PFSK-1 (cell line): Measurements from ENCODE around the gene LINGO3.

ENCODE experiments used
- FOXP2 ChIP-seq: optimal IDR thresholded peaks from 2 replicates; pipeline ENCODE3; 2011; ENCODE audit warnings: borderline replicate concordance, control low read depth, inconsistent platforms; ENCODE audit not compliant: insufficient read depth; ENCODE audit errors: extremely low read length, extremely low read depth
- POLR2AphosphoS5 ChIP-seq: IDR thresholded peaks from 2 replicates; pipeline ENCODE4 v1.6.1; 2012; ENCODE audit warnings: low read depth, mild to moderate bottlenecking, control low read depth, low read length, moderate library complexity
- SIN3A ChIP-seq: IDR thresholded peaks from 2 replicates; pipeline ENCODE4 v1.6.1; 2012; ENCODE audit warnings: mild to moderate bottlenecking, low read length, moderate library complexity, borderline replicate concordance; ENCODE audit not compliant: insufficient read depth
- TAF1 ChIP-seq: IDR thresholded peaks from 2 replicates; pipeline ENCODE4 v1.6.1; 2012; ENCODE audit warnings: low read length, control low read depth, borderline replicate concordance; ENCODE audit not compliant: insufficient read depth
- TF ChIP-seq, protein P1 (sequence below), 2 experiments: IDR thresholded peaks; 2 replicates each; pipeline versions ENCODE4 v1.6.1 to v1.8.0; 2011 to 2012; ENCODE audit warnings: low read depth in 2 of 2, low read length in 2 of 2, control low read depth in 1 of 2, inconsistent platforms in 1 of 2, mild to moderate bottlenecking in 1 of 2, moderate library complexity in 1 of 2; ENCODE audit not compliant: insufficient read depth in 1 of 2

Gene LINGO3

DNA sequence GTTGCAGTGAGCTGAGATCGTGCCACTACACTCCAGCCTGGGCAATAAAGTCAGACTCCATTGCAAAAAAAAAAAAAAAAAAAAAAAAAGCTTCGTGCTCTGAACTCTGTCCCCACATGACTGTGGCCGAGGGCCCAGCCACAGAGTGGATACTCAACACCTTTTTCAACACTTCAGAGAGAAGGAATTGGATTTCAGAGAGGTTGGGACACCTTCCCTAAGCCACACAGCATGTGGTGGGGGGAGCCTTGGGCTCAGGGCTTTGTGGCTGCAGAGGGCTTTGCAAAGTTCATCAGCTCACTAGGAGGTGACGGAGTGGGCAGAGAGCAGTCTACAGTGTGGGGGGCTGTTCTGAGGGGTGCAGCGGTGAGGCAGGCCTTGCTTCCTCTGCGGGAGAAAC lies 11.0 kb upstream of the LINGO3 start:
- TF ChIP-seq, protein P1, sequence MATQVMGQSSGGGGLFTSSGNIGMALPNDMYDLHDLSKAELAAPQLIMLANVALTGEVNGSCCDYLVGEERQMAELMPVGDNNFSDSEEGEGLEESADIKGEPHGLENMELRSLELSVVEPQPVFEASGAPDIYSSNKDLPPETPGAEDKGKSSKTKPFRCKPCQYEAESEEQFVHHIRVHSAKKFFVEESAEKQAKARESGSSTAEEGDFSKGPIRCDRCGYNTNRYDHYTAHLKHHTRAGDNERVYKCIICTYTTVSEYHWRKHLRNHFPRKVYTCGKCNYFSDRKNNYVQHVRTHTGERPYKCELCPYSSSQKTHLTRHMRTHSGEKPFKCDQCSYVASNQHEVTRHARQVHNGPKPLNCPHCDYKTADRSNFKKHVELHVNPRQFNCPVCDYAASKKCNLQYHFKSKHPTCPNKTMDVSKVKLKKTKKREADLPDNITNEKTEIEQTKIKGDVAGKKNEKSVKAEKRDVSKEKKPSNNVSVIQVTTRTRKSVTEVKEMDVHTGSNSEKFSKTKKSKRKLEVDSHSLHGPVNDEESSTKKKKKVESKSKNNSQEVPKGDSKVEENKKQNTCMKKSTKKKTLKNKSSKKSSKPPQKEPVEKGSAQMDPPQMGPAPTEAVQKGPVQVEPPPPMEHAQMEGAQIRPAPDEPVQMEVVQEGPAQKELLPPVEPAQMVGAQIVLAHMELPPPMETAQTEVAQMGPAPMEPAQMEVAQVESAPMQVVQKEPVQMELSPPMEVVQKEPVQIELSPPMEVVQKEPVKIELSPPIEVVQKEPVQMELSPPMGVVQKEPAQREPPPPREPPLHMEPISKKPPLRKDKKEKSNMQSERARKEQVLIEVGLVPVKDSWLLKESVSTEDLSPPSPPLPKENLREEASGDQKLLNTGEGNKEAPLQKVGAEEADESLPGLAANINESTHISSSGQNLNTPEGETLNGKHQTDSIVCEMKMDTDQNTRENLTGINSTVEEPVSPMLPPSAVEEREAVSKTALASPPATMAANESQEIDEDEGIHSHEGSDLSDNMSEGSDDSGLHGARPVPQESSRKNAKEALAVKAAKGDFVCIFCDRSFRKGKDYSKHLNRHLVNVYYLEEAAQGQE (IDR thresholded peaks at IDR 0.05; ENCODE audit: insufficient read depth in 1 of 2, low read depth in 2 of 2, low read length in 2 of 2) = no peak
- no peak for TF ChIP-seq SIN3A
- TF ChIP-seq FOXP2 = no peak
- no peak for TF ChIP-seq TAF1
- TF ChIP-seq POLR2AphosphoS5 = no peak

DNA sequence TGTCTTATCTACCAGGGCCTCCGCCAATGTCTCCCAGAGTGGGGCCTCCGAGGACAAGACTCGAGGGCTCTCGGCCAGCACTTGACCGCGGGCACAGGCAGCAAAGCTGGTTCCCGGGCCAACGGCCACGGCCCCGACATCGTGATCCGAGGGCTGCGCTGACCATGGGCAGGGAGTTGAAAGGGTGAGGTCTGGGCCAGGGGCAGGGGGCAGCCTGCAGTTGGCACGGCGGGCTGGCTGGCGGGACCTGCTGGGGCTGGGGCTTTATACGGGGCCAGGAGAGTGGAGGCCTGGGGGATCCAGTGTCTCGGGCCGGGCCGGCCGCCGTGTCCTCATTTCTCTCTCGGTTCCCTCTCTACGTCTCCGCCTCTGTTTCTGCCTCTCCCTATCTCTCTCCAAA lies 9.8 kb upstream of the LINGO3 start:
- no peak for TF ChIP-seq TAF1
- no peak for TF ChIP-seq SIN3A
- TF ChIP-seq POLR2AphosphoS5 = no peak
- no peak for TF ChIP-seq FOXP2
- TF ChIP-seq, protein P1 (IDR thresholded peaks at IDR 0.05; ENCODE audit: insufficient read depth in 1 of 2, low read depth in 2 of 2, low read length in 2 of 2) = no peak

DNA sequence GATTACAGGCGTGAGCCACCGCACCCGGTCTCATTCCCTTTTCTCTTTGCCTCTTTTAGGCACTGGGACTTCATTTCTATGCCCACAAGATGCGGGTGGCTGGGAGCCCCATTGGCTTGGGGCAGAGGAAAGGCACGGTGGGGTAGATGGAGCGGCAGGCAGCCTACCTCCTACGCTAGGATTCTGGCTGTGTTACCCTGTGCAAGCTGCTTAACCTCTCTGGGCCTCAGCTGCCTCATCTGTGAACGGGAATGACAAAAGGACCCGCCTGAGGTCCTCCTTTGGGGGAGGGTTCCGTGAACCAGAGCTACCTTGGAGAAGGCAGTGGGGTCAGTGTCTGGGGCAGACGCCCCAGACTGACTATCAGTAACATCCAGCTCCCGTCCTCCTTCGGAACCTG lies 9.3 kb upstream of the LINGO3 start:
- no peak for TF ChIP-seq TAF1
- TF ChIP-seq FOXP2 = no peak
- TF ChIP-seq, protein P1 (IDR thresholded peaks at IDR 0.05; ENCODE audit: insufficient read depth in 1 of 2, low read depth in 2 of 2, low read length in 2 of 2) = no peak
- no peak for TF ChIP-seq SIN3A
- no peak for TF ChIP-seq POLR2AphosphoS5

DNA sequence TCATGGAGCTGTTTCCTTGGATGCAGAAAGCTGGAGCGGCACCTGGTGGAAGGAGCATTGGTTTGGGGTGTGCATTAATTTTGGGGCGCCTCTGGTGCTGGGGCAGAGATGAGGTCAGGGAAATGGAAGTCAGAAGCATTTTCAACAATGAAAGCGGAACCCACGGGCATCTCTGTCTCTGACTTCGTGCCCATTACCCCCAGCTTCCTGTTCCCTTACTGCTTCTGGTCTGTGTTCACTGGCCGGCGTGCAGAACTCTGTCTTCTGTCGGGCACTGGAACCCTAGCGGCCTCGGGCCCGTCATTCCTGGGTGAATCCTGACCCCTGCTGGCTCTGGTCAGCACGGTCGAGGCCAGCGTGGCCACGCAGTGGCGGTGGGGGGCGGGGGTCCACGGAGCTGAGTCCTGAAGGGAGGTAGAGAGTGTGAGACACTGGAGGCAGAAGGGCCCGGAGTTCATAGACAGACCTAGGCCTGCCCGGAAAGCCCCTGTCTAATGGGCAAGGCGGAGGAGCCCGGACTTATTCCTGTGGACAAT lies 7.9 kb upstream of the LINGO3 start:
- TF ChIP-seq TAF1 (no peak), FOXP2 (peak; percentile 43), SIN3A (no peak), POLR2AphosphoS5 (no peak)
- TF ChIP-seq, protein P1 (IDR thresholded peaks at IDR 0.05; ENCODE audit: insufficient read depth in 1 of 2, low read depth in 2 of 2, low read length in 2 of 2) = no peak

DNA sequence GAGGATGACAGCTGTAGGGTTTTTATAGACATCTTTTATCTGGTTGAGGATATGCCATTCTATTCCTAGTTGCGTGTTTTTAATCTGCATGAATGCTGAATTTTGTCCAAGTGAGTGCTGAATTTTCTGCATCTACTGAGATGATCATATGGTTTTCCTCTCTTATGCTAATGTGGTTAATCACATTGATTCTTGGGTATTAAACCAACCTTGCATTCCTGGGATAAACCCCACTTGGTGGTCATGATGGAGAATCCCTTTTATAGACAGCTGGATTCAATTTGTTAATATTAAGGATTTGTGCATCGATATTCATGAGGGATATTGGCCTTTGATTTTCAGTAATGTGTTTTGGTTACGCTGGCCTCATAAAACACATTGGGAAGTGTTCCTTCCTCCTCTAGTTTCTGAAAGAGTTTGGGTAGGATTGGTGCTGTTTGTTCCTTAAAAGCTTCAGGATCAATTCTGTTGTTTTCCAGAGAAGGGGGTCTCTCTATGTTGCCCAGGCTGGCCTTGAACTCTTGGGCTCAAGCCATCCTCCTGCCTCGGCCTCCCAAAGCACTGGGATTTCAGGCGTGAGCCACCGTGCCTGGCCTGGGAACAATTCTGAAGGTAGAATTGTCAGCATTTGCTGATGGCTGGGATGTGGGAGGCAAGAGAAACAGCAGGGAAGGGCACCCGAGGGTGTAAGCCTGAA lies 7.3 kb upstream of the LINGO3 start:
- TF ChIP-seq POLR2AphosphoS5 (no peak), SIN3A (no peak), TAF1 (no peak), FOXP2 (no peak)
- TF ChIP-seq, protein P1 (IDR thresholded peaks at IDR 0.05; ENCODE audit: insufficient read depth in 1 of 2, low read depth in 2 of 2, low read length in 2 of 2) = no peak
